GM13977 (cell line): ENCODE data around the gene POLR1G.
A peak's percentile ranks its signal among the peaks of the same experiment; 100 is the strongest.
"Not testable (repeated sequence)": the region's sequence is repeated elsewhere in the genome, so short reads cannot be mapped to it uniquely, and the experiment has no call there.

Experiments
- DNase-seq: peaks from one replicate; pipeline ENCODE4 v3.0.0; 2012; ENCODE audit warnings: low spot score
- CTCF ChIP-seq: IDR thresholded peaks from 2 replicates; pipeline ENCODE4 v1.5.1; 2012; ENCODE audit warnings: mild to moderate bottlenecking, control low read depth; ENCODE audit not compliant: insufficient read depth; ENCODE audit errors: extremely low read depth, missing control alignments
- in situ Hi-C: fragments of 300-500 bp; cut with MboI; formaldehyde crosslinking; loops from one replicate; pipeline ENCODE4 v1.12.0; 2022; ENCODE audit warnings: low sequenced_read_pairs, low pct_unique_long_range_greater_than_20kb, mixed read lengths, inconsistent platforms; ENCODE audit not compliant: unreplicated experiment

POLR1G gene

GRCh38 chr19:45405435-45406225 is 814 bp upstream of the POLR1G start:
- no peak for TF ChIP-seq CTCF
- peak; percentile 89 for DNase-seq
- in situ Hi-C loops, result no loop called here

GRCh38 chr19:45407091-45407375 is 589 bp downstream of the POLR1G start:
- no peak for DNase-seq
- TF ChIP-seq CTCF, result no peak
- in situ Hi-C loops, result no loop called here

DNA sequence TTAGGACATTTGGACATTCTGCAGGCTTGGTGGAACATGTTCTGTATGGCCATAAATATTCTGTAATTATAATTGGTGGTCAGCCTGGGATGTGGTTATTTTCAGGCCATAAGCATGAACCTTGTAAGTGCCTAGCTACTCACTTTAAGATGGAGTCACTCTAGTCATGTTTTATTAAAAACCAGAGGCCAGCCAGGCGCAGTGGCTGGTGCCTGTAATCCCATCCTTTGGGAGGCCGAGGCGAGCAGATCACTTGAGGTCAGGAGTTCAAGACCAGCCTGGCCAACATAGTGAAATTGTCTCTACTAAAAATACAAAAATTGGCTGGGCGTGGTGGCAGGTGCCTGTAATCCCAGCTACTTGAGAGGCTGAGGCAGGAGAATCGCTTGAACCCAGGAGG is 1.1 kb downstream of the POLR1G start:
- DNase-seq, in situ Hi-C loops: not testable (repeated sequence)

DNA sequence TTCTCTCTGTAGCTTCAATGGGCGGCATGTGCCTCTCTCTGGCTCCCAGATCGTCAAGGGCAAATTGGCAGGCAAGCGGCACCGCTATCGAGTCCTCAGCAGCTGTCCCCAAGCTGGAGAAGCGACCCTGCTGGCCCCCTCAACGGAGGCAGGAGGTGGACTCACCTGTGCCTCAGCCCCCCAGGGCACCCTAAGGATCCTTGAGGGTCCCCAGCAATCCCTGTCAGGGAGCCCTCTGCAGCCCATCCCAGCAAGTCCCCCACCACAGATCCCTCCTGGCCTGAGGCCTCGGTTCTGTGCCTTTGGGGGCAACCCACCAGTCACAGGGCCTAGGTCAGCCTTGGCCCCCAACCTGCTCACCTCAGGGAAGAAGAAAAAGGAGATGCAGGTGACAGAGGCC is 1.7 kb downstream of the POLR1G start:
- DNase-seq, result no peak
- in situ Hi-C loops, result no loop called here
- no peak for TF ChIP-seq CTCF

GRCh38 chr19:45408830-45409556 is 2.5 kb downstream of the POLR1G start:
- in situ Hi-C loops, result no loop called here
- peak; percentile 1 for DNase-seq
- no peak for TF ChIP-seq CTCF

DNA sequence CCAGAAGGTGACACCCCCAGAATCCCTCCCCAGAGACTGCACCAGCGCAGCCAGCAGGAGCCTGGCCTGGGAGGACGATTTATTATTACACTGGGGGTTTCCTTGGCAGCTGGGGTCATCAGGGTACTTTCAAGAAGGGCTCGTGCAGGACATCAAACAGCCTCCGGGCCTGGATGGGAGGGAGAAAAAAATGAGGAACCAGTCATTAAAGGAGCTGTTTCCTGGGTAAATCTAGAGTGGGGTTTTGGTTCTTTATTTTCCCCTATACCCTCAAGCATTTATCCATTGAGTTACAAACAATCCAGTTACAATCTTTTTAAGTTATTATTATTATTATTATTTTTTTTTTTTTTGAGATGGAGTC is 3.1 kb downstream of the POLR1G start:
- in situ Hi-C loops, result no loop called here

GRCh38 chr19:45410330-45410729 is 3.9 kb downstream of the POLR1G start:
- in situ Hi-C loops, DNase-seq: not testable (repeated sequence)

More for the DNA sequence above, 3.1 kb downstream of the POLR1G start:
- DNase-seq, result peak; percentile 1
- no peak for TF ChIP-seq CTCF
